Mammary epithelial cell (primary cell): ENCODE measurements around the gene SENP7.

Source experiments
- EZH2 ChIP-seq: IDR thresholded peaks from 2 replicates; pipeline ENCODE4 v1.6.1; 2012; ENCODE audit warnings: low read length, inconsistent platforms, borderline replicate concordance
- TF ChIP-seq, protein P1 (sequence below), 2 donors: IDR thresholded peaks in 1 of 2; conservative IDR thresholded peaks in 1 of 2; 2 replicates each; pipeline ENCODE4 v1.5.1; 2011 to 2012; ENCODE audit warnings: inconsistent platforms in 2 of 2, low read length in 2 of 2, mild to moderate bottlenecking in 2 of 2, control low read depth in 1 of 2, low read depth in 1 of 2; ENCODE audit not compliant: insufficient read depth in 1 of 2; ENCODE audit errors: extremely low read depth in 1 of 2

DNA sequence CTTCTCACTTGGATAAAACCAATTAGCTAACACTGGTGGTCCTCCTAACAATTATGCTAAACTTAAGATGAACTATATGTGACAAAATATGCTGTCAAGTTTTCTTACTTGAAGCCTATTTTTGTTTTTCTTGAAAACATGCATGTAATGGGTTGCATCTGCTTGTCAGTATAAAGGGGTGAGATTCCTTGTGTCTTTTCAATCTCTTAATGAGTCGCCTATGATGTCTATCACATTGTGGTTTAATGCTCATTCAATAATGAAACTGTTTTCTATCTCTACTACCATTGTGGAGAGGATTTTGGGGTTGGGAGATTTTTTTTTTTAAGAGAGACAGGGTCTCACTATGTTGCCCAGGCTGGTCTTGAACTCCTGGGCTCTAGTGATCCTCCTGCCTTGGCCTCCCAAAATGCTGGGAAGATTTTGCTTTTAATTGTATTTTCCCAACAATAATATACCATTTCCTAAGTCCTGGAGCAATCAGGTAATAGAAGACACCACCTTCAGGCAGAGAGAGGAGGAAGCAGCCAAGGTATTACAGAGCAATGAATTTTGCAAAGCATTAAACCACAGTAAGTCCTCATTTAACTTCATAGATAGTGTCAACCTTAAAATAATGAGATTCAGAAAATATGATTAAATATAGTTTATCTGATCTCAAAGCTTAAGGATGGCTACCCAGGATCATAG lies 31.3 kb upstream of the SENP7 start:
- TF ChIP-seq, protein P1, sequence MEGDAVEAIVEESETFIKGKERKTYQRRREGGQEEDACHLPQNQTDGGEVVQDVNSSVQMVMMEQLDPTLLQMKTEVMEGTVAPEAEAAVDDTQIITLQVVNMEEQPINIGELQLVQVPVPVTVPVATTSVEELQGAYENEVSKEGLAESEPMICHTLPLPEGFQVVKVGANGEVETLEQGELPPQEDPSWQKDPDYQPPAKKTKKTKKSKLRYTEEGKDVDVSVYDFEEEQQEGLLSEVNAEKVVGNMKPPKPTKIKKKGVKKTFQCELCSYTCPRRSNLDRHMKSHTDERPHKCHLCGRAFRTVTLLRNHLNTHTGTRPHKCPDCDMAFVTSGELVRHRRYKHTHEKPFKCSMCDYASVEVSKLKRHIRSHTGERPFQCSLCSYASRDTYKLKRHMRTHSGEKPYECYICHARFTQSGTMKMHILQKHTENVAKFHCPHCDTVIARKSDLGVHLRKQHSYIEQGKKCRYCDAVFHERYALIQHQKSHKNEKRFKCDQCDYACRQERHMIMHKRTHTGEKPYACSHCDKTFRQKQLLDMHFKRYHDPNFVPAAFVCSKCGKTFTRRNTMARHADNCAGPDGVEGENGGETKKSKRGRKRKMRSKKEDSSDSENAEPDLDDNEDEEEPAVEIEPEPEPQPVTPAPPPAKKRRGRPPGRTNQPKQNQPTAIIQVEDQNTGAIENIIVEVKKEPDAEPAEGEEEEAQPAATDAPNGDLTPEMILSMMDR (conservative IDR thresholded peaks at IDR 0.05 in 1 of 2, IDR thresholded peaks at IDR 0.05 in 1 of 2; ENCODE audit: extremely low read depth in 1 of 2, insufficient read depth in 1 of 2, low read depth in 1 of 2, low read length in 2 of 2) = peak; percentile 17 to 46
- no peak for TF ChIP-seq EZH2
